NCI-H1417 (cell line): ENCODE data around the gene CFAP97.
"Not testable (repeated sequence)": the region's sequence is repeated elsewhere in the genome, so short reads cannot be mapped to it uniquely, and the experiment has no call there.

Source experiments
- DNase-seq, 3 experiments: peaks; one replicate each; lab custom pipeline; 2025; lab: John Stamatoyannopoulos, UW

CFAP97 gene

GRCh38 chr4:185203486-185204237 is at the start of gene CFAP97:
Gene CFAP97, minus strand, starts transcription at chr4:185204000. Its CDS starts 12,804 bp downstream, at chr4:185191196.
- DNase-seq, result peak; percentile 51 to 91 (median 89)

DNA sequence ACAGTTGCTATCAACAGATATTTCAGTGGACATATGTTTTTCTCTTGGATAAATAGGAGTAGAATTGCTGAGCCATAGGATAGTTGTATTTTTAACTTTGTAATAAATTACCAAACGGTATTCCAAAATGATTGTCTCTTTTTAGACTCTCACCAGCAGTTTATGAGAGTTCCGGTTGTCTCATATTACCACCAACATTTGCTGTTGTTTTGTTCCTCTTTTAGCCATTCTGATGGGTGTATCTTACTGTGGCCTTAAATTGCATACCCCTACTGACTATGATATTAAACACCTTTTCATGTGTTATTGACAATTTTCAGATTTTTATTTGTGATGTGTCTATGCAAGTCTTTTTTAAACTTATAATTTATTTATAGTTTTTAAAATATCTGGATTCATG is 45.3 kb upstream of the CFAP97 start:
- DNase-seq, result no peak

- DNase-seq, result no peak
These were observed 44.7 kb upstream of the CFAP97 start for GRCh38 chr4:185248393-185249039.

GRCh38 chr4:185247151-185247550 is 43.4 kb upstream of the CFAP97 start:
- DNase-seq, result no peak

DNA sequence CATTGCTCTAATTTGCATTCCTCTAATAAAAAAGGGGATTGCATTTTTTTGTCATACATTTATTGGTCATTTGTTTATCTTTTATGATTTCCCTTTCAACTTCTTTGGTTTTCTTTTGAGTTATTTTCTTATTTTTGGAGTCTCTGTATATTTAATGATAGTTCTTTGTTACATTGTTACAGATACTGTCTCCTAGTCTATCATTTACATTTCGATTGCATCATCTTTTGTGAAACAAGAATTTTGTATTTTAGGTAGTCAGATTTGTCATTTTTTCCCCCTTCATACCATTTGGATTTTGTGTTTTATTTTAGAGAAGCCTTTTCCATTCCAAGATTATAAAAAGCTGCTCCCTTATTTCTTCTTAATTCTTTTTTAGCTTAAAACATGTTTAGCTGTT is 42.7 kb upstream of the CFAP97 start:
- DNase-seq, result no peak

DNA sequence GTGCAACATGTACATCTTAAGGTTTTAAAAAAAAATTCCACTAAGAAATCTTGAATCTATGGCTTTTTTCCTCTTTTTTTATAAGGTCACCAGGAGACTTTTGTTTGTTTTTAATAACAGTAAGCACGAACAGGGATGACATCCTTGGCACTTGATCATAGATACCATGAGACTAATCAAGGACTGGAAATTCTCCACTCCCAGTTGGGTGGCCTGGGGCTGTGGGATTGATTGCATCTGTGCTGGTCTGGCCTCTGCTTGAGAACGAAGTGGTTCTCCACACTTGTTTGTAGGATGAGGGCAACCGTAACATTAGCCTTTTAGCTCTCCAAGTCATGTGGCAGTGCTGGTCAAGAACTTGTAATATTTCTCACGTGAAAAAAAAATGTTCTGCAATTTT is 41.0 kb upstream of the CFAP97 start:
- no peak for DNase-seq

DNA sequence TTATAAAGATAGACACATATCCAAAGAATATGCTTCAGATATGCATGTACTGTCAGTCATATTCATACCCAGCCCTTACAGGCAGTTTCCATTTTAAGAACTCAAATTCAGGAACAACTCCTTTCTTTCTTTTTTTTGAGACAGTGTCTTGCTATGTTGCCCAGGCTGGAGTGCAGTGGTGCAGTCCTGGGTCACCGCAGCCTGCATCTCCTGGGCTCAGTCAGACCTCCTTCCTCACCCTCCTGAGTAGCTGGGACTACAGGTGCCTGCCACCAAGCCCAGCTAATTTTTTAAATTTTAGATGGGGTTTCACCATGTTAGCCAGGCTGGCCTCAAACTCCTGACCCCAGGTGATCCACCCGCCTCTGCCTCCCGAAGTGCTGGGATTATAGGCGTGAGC is 40.1 kb upstream of the CFAP97 start:
- DNase-seq, result no peak

- no peak for DNase-seq
These were observed 39.1 kb upstream of the CFAP97 start for GRCh38 chr4:185242749-185243533.

DNA sequence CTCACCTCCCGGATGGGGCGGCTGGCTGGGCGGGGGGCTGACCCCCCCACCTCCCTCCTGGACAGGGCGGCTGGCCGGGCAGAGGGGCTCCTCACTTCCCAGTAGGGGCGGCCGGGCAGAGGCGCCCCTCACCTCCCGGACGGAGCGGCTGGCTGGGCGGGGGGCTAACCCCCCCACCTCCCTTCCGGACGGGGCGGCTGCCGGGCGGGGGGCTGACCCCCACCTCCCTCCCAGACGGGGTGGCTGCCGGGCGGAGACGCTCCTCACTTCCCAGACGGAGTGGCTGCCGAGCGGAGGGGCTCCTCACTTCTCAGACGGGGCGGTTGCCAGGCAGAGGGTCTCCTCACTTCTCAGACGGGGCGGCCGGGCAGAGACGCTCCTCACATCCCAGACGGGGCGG is 36.7 kb upstream of the CFAP97 start:
- DNase-seq, result not testable (repeated sequence)

- peak in 1 of 3 experiments; percentile 10 for DNase-seq
These were observed 35.0 kb upstream of the CFAP97 start for GRCh38 chr4:185238750-185239149.

DNA sequence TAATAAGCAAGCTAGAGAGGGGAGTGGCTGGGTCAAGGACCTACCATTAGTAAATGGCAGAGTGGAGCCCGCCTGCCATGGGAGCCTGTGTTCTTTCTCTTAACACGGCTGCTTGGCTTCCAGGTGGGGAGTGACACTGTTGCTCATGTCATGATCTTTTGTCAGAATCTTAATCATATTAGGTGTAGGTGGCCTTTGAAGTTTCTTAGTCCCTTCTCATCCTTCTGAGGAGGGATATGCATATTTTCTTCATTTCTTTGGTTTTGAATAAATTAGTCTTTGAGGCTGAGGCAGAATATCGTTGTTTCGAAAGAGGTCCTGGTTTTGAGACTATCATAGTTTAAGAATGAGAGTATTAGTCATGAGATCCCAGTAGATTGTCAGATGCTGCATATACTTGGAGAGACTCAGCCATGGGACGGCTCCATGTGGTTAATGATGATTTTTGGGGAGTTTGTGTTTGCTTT is 34.4 kb upstream of the CFAP97 start:
- DNase-seq, result no peak

DNA sequence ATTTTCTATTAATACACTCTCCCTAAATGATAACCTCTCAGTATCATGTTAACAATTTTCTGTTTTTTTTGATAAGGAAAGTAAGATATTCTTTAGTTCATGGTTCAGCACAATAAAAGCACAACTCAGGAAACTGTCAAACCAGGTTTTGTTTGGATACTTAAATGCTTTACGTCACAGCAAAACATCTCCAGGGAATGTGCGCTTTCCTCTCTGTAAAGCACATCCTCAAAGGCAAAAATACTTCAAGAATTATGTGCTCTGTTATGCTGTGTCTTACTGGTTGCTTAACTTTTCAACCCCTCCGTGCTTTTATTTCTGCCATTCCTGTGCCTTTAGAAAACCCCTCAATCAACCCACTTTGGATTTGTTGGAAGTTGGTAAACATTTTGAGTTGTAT is 33.4 kb upstream of the CFAP97 start:
- DNase-seq, result no peak

DNA sequence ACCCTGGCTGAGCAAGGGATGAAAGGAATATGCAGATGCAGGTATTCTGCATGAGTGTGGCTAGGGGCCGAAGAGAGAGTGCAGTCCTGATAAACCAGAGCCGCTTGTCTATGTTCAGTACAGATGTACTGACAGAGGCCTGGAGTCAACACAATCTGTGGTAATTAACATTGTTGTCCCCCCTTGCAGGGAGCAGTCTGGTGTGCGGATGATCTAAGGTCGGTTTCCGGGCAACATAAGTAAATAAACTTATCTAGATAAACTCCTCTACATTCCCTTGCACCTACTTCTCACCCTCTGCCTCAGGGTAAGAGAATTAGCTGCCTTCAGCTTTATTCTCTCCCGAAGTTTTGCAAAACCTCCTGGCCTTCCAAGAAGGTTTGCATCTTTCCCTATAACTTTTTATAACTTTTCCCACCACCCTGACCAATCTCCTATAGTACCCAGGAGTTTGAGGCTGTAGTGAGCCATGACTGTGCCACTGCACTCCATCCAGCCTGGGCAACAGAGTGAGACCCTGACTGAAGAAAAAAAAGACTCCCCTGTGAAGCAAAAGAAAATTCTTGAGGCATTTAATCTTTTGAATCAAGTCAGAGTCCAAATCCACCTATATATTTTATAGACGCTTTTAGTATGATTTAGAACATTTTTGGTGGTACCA is 32.2 kb upstream of the CFAP97 start:
- peak in 1 of 3 experiments; percentile 26 for DNase-seq

DNA sequence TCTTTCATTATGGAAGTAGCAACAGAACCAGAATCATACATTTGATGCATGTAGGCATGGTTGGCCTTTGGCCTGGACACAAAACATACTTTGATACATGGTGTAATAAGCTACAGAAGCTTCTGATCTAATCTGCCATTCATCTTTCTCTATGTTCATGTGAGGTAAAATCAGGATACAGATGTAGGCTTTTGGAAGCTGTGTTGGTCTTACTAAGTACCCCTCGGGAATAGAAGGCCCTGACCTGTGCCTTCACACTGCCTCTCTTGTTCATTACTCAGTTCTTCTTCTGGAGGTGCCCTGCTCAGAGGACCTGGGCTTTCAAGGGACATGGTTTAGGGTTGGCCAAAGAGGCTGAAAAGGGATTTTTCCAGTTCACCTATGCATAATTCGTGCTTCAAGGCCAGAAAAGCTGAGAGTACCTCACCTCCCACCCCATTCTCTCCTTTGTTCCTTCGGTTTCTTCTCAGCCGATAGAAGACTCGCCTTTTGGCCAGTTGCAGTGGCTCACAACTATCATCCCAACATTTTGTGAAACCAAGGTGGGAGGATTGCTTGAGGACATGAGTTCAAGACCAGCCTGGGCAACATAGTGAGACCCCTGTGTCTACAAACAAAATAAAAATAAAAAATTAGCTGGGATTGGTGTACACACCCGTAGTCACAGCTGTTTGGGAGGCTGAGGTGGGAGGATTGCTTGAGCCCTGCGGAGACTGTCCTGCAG is 31.5 kb upstream of the CFAP97 start:
- no peak for DNase-seq

DNA sequence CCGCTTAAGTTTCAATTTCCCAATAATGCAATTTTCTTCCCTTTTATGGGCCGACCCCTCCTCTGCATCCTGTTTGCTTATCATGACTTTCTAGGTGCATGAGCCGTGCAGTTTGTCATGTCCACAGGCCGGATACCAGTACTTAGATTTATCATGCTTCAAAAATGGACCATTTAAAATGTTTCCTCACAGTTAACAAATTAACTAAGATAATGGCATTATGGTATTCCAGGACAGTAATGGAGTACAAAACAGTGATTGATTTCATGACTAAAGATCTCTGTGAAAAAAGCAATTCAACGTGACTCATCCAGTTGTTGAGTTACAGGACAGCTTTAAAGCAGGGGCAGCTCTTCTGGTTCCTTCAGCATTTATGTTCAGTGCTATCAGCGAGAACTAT is 28.6 kb upstream of the CFAP97 start:
- DNase-seq, result no peak

DNA sequence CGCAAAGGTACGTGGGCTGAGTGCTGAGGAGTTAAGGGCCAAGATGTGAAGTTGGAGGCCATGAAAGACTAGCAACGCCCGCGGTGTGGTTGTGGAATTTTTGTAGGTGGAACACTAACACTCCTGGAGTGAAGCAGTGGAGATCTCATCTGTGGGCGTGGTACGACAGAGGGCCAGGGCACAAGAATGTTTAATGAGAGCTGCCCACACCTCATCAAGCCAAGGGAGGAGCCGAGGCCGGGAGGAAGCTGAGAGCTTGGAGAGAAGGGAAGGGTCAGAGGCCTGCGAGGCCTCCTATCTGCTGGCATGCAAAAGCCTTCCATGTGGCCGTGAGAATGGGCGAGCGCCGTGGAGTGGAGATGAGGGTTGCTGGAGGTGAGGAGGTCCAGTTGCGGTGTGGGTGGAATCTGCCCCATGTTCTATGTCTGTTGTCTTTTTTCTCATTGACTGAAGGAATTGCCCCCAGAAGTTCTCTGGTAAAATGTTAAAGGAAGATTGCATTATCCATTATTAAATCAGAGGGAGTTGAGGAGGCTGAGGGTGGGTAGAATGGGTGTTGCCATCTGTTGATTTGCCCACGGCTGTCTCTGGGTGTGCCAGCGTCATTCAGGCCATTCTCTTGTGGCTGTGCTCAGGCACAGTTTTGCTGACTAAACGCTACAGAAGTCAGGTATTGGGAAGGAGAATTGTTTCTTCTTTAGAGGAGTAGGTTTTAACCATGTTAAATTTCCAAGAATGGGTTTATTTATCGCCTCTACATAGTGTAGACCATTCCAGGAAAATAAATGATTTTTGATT is 25.4 kb upstream of the CFAP97 start:
- no peak for DNase-seq

DNA sequence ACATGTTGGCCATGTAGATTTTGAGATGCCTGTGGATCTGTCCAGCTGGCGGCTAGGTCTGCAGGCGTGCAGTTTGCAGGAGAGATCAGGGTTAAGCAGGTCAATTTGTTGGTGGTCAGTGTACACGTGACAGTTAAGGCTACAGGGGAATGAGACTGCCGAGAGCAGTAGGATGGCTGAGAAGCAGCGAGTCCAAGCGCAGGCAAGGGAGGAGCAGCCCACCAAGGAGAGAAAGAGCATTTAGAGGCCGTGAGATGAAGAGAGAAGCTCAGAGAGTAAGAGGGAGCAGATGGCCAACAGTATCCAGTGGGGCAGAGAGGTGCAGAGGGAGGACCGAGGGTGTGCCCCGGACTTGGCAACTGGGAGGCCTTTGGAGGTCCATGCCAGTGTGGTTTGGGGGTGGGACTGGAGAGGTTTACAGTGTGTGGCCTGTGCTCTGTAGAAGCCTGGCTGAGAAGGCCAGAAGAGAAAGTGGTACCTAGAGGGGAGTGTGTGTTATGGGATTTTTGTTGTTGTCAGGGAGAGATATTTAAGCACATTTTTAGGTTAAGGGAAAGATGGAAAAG is 24.0 kb upstream of the CFAP97 start:
- DNase-seq, result no peak

GRCh38 chr4:185227131-185227551 is 23.3 kb upstream of the CFAP97 start:
- no peak for DNase-seq

- no peak for DNase-seq
These were observed 22.1 kb upstream of the CFAP97 start for GRCh38 chr4:185225940-185226339.

GRCh38 chr4:185224597-185224996 is 20.8 kb upstream of the CFAP97 start:
- DNase-seq, result no peak
